MCF 10A (cell line): Measurements from ENCODE around the gene GEMIN4. TPM values are rescaled to one million over a fixed set of nuclear protein-coding genes. Genes with fewer than 3 reads are reported as not detected.
"Not testable (repeated sequence)": the region's sequence is repeated elsewhere in the genome, so short reads cannot be mapped to it uniquely, and the experiment has no call there.

ENCODE experiments used
- BruUV-seq: library from RNA; stranded (reverse); fragments of 400-500 nt; replicated peaks from 2 replicates; lab custom pipeline; 2021; lab: Mats Ljungman, UMichigan
- CTCF ChIA-PET: fragments of 300-600 bp; sonication (Branson Sonifier 250); formaldehyde crosslinking; extraction: SDS; loops from one replicate; lab custom pipeline; 2021; ENCODE audit warnings: antibody characterized with exemption, inconsistent platforms; lab: Yijun Ruan, JAX
- POLR2A ChIA-PET: fragments of 300-600, 350-650 bp; sonication (Branson Sonifier 250); formaldehyde crosslinking; extraction: SDS; loops from one replicate; lab custom pipeline; 2020; ENCODE audit warnings: antibody characterized with exemption, inconsistent platforms; lab: Yijun Ruan, JAX
- DNase-seq: peaks from one replicate; pipeline ENCODE4 v3.0.0-alpha.2; 2018; ENCODE audit not compliant: unreplicated experiment
- H3K27ac Mint-ChIP-seq: one replicate; pipeline ENCODE4 v1.8.0; 2022; ENCODE audit warnings: mild to moderate bottlenecking, low read depth, mixed read lengths; ENCODE audit not compliant: unreplicated experiment
- H3K27me3 Mint-ChIP-seq: one replicate; pipeline ENCODE4 v1.8.0; 2022; ENCODE audit warnings: mixed read lengths; ENCODE audit not compliant: insufficient read depth, unreplicated experiment
- H3K36me3 Mint-ChIP-seq: one replicate; pipeline ENCODE4 v1.8.0; 2022; ENCODE audit warnings: mild to moderate bottlenecking, moderate library complexity, mixed read lengths; ENCODE audit not compliant: insufficient read depth, unreplicated experiment
- H3K4me1 Mint-ChIP-seq: one replicate; pipeline ENCODE4 v1.8.0; 2022; ENCODE audit warnings: mixed read lengths; ENCODE audit not compliant: insufficient read depth, unreplicated experiment
- H3K4me3 Mint-ChIP-seq: one replicate; pipeline ENCODE4 v1.8.0; 2022; ENCODE audit warnings: mild to moderate bottlenecking, moderate library complexity, mixed read lengths; ENCODE audit not compliant: unreplicated experiment
- H3K9me3 Mint-ChIP-seq: one replicate; pipeline ENCODE4 v1.8.0; 2022; ENCODE audit warnings: mixed read lengths; ENCODE audit not compliant: unreplicated experiment
- CTCF ChIP-seq: fragments of 200-600 bp; IDR thresholded peaks from one replicate; pipeline ENCODE4 v1.8.0; 2022; ENCODE audit warnings: antibody characterized with exemption, mild to moderate bottlenecking; ENCODE audit not compliant: unreplicated experiment
- intact Hi-C: fragments of 100-400 bp; cut with micrococcal nuclease; formaldehyde crosslinking; loops from 2 replicates; pipeline ENCODE4 v1.14.1; 2022
- total RNA-seq: library from RNA; stranded (reverse); gene quantifications from 2 replicates; pipeline ENCODE4 v1.2.3, GENCODE V29; 2022

GEMIN4 gene
- total RNA-seq, 1 experiment from 2014 or later = 24.1 TPM

GRCh38 chr17:752620-753219, 656 bp upstream of the GEMIN4 start:
- intact Hi-C loops = loop anchor here (5.0 kb wide), 2 partner anchors 35 to 340 kb away; a partner anchor contains a TSS
- Mint-ChIP-seq H3K27me3 (no peaks in the 10 kb centered on the region), H3K4me1 (peaks cover 18% of the 10 kb centered on the region), H3K9me3 (peaks cover 6% of the 10 kb centered on the region), H3K36me3 (peaks cover 23% of the 10 kb centered on the region), H3K4me3 (peak overlapping the region; percentile 98), H3K27ac (peak overlapping the region; percentile 93)
- CTCF ChIA-PET = interaction anchor here (0.6 to 2.8 kb wide), 10 partner anchors 11 to 576 kb away, joined by 3 to 8 read pairs (median 5); partner anchors contain the start of gene VPS53
- POLR2A ChIA-PET = interaction anchor here (0.6 to 3.9 kb wide), 9 partner anchors 17 to 340 kb away, joined by 3 to 44 read pairs (median 4); partner anchors contain the start of genes GLOD4 and MRM3
- no peak for TF ChIP-seq CTCF
- BruUV-seq = no TSS peak
- no peak for DNase-seq

- TSS peak; percentile 53 for BruUV-seq
- POLR2A ChIA-PET = interaction anchor here (0.9 to 3.9 kb wide), 9 partner anchors 10 to 245 kb away, joined by 3 to 44 read pairs (median 8); partner anchors contain the start of genes TIMM22 and VPS53
- no peak for TF ChIP-seq CTCF
Observed at GRCh38 chr17:751269-752001, 629 bp downstream of the GEMIN4 start.

GRCh38 chr17:750431-751037, 1.5 kb downstream of the GEMIN4 start:
- H3K36me3 Mint-ChIP-seq = peaks cover 21% of the 10 kb centered on the region
- no peak for TF ChIP-seq CTCF
- peaks cover 6% of the 10 kb centered on the region for H3K9me3 Mint-ChIP-seq
- H3K4me3 Mint-ChIP-seq = peak overlapping the region; percentile 98
- H3K27me3 Mint-ChIP-seq = no peaks in the 10 kb centered on the region
- intact Hi-C loops = loop anchor here (5.0 kb wide), 2 partner anchors 33 to 338 kb away; a partner anchor contains a TSS
- DNase-seq = no peak
- CTCF ChIA-PET = interaction anchor here (0.6 to 2.8 kb wide), 11 partner anchors 11 to 250 kb away, joined by 3 to 8 read pairs (median 3); partner anchors contain the start of gene NXN
- POLR2A ChIA-PET = interaction anchor here (0.7 to 3.9 kb wide), 11 partner anchors 11 to 246 kb away, joined by 3 to 44 read pairs (median 6); partner anchors contain the start of genes GLOD4, MRM3, TIMM22 and VPS53
- no TSS peak for BruUV-seq
- peak overlapping the region; percentile 61 for H3K27ac Mint-ChIP-seq
- peaks cover 18% of the 10 kb centered on the region for H3K4me1 Mint-ChIP-seq

More at GRCh38 chr17:751269-752001, 629 bp downstream of the GEMIN4 start:
- Mint-ChIP-seq H3K27me3 (no peaks in the 10 kb centered on the region), H3K4me3 (peak overlapping the region; percentile 98), H3K27ac (peak overlapping the region; percentile 93), H3K4me1 (peaks cover 18% of the 10 kb centered on the region), H3K36me3 (peaks cover 22% of the 10 kb centered on the region), H3K9me3 (peaks cover 6% of the 10 kb centered on the region)
- intact Hi-C loops = loop anchor here (5.0 kb wide), 2 partner anchors 34 to 339 kb away; a partner anchor contains a TSS
- DNase-seq = peak; percentile 47
- CTCF ChIA-PET = interaction anchor here (0.6 to 2.8 kb wide), 9 partner anchors 10 to 1701 kb away, joined by 3 to 8 read pairs (median 3); partner anchors contain the start of gene NXN

GRCh38 chr17:749359-749758, 2.7 kb downstream of the GEMIN4 start:
- CTCF ChIA-PET = interaction anchor here (1.0 to 1.1 kb wide), 2 partner anchors 10 to 233 kb away, joined by 3 to 6 read pairs; no protein-coding TSS in a partner anchor
- H3K9me3 Mint-ChIP-seq, H3K4me3 Mint-ChIP-seq, BruUV-seq, intact Hi-C loops, H3K27me3 Mint-ChIP-seq, DNase-seq: not testable (repeated sequence)
- peaks cover 25% of the 10 kb centered on the region for H3K36me3 Mint-ChIP-seq
- peaks cover 18% of the 10 kb centered on the region for H3K4me1 Mint-ChIP-seq
- peak overlapping the region; percentile 49 for H3K27ac Mint-ChIP-seq
- POLR2A ChIA-PET = interaction anchor here (2.3 to 3.9 kb wide), 3 partner anchors 13 to 34 kb away, joined by 8 to 44 read pairs (median 31); partner anchors contain the start of gene VPS53

GRCh38 chr17:748604-749003, 3.5 kb downstream of the GEMIN4 start:
- DNase-seq, intact Hi-C loops, H3K27ac Mint-ChIP-seq, CTCF ChIA-PET, BruUV-seq, H3K27me3 Mint-ChIP-seq, H3K9me3 Mint-ChIP-seq, H3K4me3 Mint-ChIP-seq: not testable (repeated sequence)
- Mint-ChIP-seq H3K36me3 (peaks cover 33% of the 10 kb centered on the region), H3K4me1 (peaks cover 18% of the 10 kb centered on the region)
- POLR2A ChIA-PET = interaction anchor here (1.1 kb wide), 1 partner anchor 15 kb away, joined by 7 read pairs; no protein-coding TSS in a partner anchor
